MM.1S (cell line): ENCODE data around the gene DPP8.

Source experiments
- DNase-seq: peaks from one replicate; pipeline ENCODE4 v3.0.0-alpha.2; 2015
- H2AFZ ChIP-seq: fragments of 300-600 bp; sonication (generic); 2 replicates; pipeline ENCODE4 v1.6.0; 2016; ENCODE audit warnings: antibody characterized with exemption, low read length
- H3F3A ChIP-seq: fragments of 300-600 bp; sonication (generic); 2 replicates; pipeline ENCODE4 v1.6.1; 2016; ENCODE audit warnings: mild to moderate bottlenecking, antibody characterized with exemption, low read length, moderate library complexity, mixed read lengths; ENCODE audit not compliant: insufficient read depth
- H3K27ac ChIP-seq: fragments of 300-600 bp; sonication (generic); 2 replicates; pipeline ENCODE4 v1.5.1; 2016; ENCODE audit warnings: mild to moderate bottlenecking, low read length
- H3K27me3 ChIP-seq: fragments of 300-600 bp; sonication (generic); replicated peaks from 2 replicates; pipeline ENCODE4 v1.6.0; 2016; ENCODE audit warnings: low read length; ENCODE audit not compliant: insufficient read depth
- H3K36me3 ChIP-seq: fragments of 300-600 bp; sonication (generic); replicated peaks from 2 replicates; pipeline ENCODE4 v1.6.1; 2016; ENCODE audit warnings: mild to moderate bottlenecking, low read length, mixed read lengths; ENCODE audit not compliant: insufficient read depth
- H3K4me1 ChIP-seq: fragments of 300-600 bp; sonication (generic); 2 replicates; pipeline ENCODE4 v1.6.1; 2016; ENCODE audit warnings: low read length, mixed read lengths
- H3K4me2 ChIP-seq: fragments of 300-600 bp; sonication (generic); 2 replicates; pipeline ENCODE4 v1.6.0; 2016; ENCODE audit warnings: low read depth, low read length
- H3K4me3 ChIP-seq: fragments of 300-600 bp; sonication (generic); 2 replicates; pipeline ENCODE4 v1.5.1; 2016; ENCODE audit warnings: low read length, mixed read lengths
- H3K79me2 ChIP-seq: fragments of 300-600 bp; sonication (generic); 2 replicates; pipeline ENCODE4 v1.6.1; 2016; ENCODE audit warnings: mixed run types, low read length, mixed read lengths
- H3K9ac ChIP-seq: fragments of 300-600 bp; sonication (generic); 2 replicates; pipeline ENCODE4 v1.6.1; 2016; ENCODE audit warnings: low read length, mixed read lengths
- H3K9me2 ChIP-seq: fragments of 300-600 bp; sonication (generic); replicated peaks from 2 replicates; pipeline ENCODE4 v1.6.1; 2016; ENCODE audit warnings: mild to moderate bottlenecking, low read length, mixed read lengths; ENCODE audit not compliant: insufficient read depth
- H3K9me3 ChIP-seq: fragments of 300-600 bp; sonication (generic); replicated peaks from 2 replicates; pipeline ENCODE4 v1.6.1; 2016; ENCODE audit warnings: mild to moderate bottlenecking, low read length, mixed read lengths; ENCODE audit not compliant: insufficient read depth
- H4K20me1 ChIP-seq: fragments of 300-600 bp; sonication (generic); 2 replicates; pipeline ENCODE4 v1.6.1; 2016; ENCODE audit warnings: mild to moderate bottlenecking, low read length, moderate library complexity, mixed read lengths; ENCODE audit not compliant: insufficient read depth
- EZH2 ChIP-seq: fragments of 300-600 bp; sonication (generic); optimal IDR thresholded peaks from 2 replicates; pipeline ENCODE3; 2017; ENCODE audit warnings: low read depth, mild to moderate bottlenecking, antibody characterized with exemption, low read length, mixed read lengths
- EZH2phosphoT487 ChIP-seq: fragments of 300-600 bp; sonication (generic); IDR thresholded peaks from 2 replicates; pipeline ENCODE4 v1.6.1; 2018; ENCODE audit warnings: antibody characterized with exemption, low read length
- TF ChIP-seq, protein P1 (sequence below): fragments of 300-600 bp; sonication (generic); IDR thresholded peaks from 2 replicates; pipeline ENCODE4 v1.5.1; 2016; ENCODE audit warnings: antibody characterized with exemption, low read length, mixed read lengths

Gene DPP8

DNA sequence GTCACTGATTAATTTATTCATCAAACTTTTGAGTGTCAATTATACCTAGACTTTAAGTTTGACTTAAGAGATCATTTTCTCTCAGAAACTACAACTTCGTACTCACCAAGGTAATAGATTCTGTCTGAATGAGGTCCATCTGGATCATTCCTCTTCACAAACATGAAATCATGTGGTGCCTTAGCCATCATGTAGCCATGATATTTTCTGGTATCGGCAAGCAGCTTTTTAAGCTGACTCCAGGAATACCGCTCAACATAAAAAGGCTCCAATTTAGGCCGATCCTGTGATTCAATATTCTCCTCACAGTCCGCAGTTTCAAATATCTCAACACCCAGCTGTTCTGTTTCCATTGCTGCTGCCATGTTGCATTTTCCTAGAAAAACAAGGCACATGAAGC lies 5.3 kb downstream of the DPP8 start:
- H2AFZ ChIP-seq, result no peak overlapping the region
- peaks cover under 1% of the 10 kb centered on the region; the same call in 1 of the 2 replicates for H3K36me3 ChIP-seq
- H3K27ac ChIP-seq, result no peak overlapping the region

DNA sequence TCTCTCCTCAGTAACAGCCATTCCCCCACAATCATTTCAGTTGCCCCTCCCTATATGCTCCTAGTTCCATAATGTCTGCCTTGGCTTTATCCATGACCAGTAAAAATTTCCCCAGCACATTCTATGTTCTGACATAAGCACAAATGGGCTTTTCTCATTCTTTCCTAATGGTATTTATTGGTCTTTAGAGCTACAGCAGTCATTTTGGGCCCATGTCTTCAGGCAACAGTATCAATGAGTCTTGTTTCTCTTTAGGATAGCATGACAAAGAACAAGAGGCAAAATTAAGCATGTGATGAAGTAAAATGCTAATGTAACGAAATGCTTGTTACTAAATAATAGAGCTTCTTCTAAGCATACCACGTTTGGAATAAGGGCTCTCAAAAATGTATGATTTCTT lies 8.2 kb downstream of the DPP8 start:
- Histone ChIP-seq H3K9ac (no peak overlapping the region), H3K27me3 (no peaks in the 10 kb centered on the region), H4K20me1 (no peaks in the 10 kb centered on the region), H3F3A (no peaks in the 10 kb centered on the region), H3K9me2 (no peaks in the 10 kb centered on the region), H3K79me2 (peaks cover 9% of the 10 kb centered on the region), H3K36me3 (peaks cover 4% of the 10 kb centered on the region; the same call in 1 of the 2 replicates), H3K4me1 (no peaks in the 10 kb centered on the region), H3K4me2 (no peak overlapping the region), H2AFZ (no peak overlapping the region), H3K4me3 (no peak overlapping the region), H3K27ac (no peak overlapping the region), H3K9me3 (no peaks in the 10 kb centered on the region)
- TF ChIP-seq EZH2phosphoT487 (no peak), EZH2 (no peak)
- TF ChIP-seq, protein P1, sequence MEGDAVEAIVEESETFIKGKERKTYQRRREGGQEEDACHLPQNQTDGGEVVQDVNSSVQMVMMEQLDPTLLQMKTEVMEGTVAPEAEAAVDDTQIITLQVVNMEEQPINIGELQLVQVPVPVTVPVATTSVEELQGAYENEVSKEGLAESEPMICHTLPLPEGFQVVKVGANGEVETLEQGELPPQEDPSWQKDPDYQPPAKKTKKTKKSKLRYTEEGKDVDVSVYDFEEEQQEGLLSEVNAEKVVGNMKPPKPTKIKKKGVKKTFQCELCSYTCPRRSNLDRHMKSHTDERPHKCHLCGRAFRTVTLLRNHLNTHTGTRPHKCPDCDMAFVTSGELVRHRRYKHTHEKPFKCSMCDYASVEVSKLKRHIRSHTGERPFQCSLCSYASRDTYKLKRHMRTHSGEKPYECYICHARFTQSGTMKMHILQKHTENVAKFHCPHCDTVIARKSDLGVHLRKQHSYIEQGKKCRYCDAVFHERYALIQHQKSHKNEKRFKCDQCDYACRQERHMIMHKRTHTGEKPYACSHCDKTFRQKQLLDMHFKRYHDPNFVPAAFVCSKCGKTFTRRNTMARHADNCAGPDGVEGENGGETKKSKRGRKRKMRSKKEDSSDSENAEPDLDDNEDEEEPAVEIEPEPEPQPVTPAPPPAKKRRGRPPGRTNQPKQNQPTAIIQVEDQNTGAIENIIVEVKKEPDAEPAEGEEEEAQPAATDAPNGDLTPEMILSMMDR, result no peak
- DNase-seq, result no peak

More for the DNA sequence above, 5.3 kb downstream of the DPP8 start:
- Histone ChIP-seq H3K4me3 (no peak overlapping the region), H3K27me3 (no peaks in the 10 kb centered on the region), H3K9ac (no peak overlapping the region), H3K4me2 (no peak overlapping the region), H3K79me2 (peaks cover 36% of the 10 kb centered on the region), H3K9me2 (no peaks in the 10 kb centered on the region), H3F3A (peaks cover 6% of the 10 kb centered on the region; the same call in 1 of the 2 replicates), H3K9me3 (no peaks in the 10 kb centered on the region), H4K20me1 (no peaks in the 10 kb centered on the region), H3K4me1 (peaks cover 9% of the 10 kb centered on the region; the same call in 1 of the 2 replicates)
- no peak for DNase-seq
- TF ChIP-seq EZH2phosphoT487, result no peak
- TF ChIP-seq EZH2, result no peak
- TF ChIP-seq, protein P1, result no peak

DNA sequence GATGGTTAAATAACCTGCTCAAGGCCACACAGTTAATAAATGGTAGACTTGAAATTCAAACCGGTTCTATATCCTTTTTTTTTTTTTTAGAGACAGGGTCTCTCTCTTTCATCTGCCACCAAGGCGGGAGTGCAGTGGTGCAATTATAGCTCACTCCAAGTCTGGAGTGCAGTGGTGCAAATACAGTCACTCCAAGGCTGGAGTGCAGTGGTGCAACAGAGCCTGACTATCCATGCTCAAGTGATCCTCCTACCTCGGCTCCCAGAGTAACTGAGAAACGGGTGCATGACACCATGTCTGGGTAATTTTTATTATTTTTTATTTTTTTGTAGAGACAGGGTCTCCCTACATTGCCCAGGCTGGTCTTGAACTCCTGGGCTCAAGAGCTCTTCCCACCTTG lies 23.4 kb downstream of the DPP8 start:
- no peak overlapping the region for H2AFZ ChIP-seq
- H3K9ac ChIP-seq, result no peak overlapping the region
- H3K4me2 ChIP-seq, result no peak overlapping the region
- no peaks in the 10 kb centered on the region for H3K9me3 ChIP-seq
- H3K9me2 ChIP-seq, result no peaks in the 10 kb centered on the region
- DNase-seq, result no peak
- peaks cover 6% of the 10 kb centered on the region; the same call in 1 of the 2 replicates for H3K79me2 ChIP-seq
- H3K4me3 ChIP-seq, result no peak overlapping the region
- no peaks in the 10 kb centered on the region for H3F3A ChIP-seq
- H3K4me1 ChIP-seq, result no peaks in the 10 kb centered on the region
- peaks cover 4% of the 10 kb centered on the region; the same call in 1 of the 2 replicates for H3K36me3 ChIP-seq
- TF ChIP-seq, protein P1, result no peak
- TF ChIP-seq EZH2phosphoT487 (no peak), EZH2 (no peak)
- H4K20me1 ChIP-seq, result no peaks in the 10 kb centered on the region
- H3K27me3 ChIP-seq, result no peaks in the 10 kb centered on the region
- H3K27ac ChIP-seq, result no peak overlapping the region
